ENCODE results near the gene NOX5. TPM values are rescaled to one million over a fixed set of nuclear protein-coding genes. Genes with fewer than 3 reads are reported as not detected.

NOX5 gene
- total RNA-seq, 1 experiment from 2014 or later, result 339 TPM

DNA sequence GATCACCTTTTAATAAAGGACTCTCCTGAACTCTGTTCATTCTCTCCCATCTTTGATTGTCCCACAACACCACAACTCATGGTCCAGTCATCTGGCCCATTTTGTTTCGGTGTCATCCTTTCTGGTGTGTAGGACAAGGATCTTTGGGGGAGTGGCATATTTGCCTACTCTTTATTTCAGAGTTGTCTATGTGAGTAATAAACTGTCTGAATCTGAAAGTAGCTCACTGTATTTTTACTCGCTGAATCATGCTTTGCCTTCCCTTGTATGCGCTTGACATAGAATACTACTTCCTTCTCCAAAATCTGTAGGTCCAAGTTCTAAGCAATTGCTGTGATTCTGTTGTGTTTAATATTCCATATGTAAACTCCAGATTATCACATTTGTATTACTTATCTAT, 29.9 kb upstream of the NOX5 start:
- intact Hi-C loops (cut with micrococcal nuclease), result no loop called here
- Histone ChIP-seq H4K20me1 (ENCODE audit: low read length) (no peaks in the 10 kb centered on the region), H3F3A (ENCODE audit: low read length, unreplicated experiment) (no peaks in the 10 kb centered on the region), H3K4me3 (ENCODE audit: low read length) (no peak overlapping the region), H3K9me2 (replicated peaks; ENCODE audit: low read length) (no peaks in the 10 kb centered on the region), H3K27ac (ENCODE audit: low read length) (no peak overlapping the region), H2AFZ (ENCODE audit: low read length) (no peak overlapping the region), H3K4me1 (ENCODE audit: insufficient read depth, low read length) (no peaks in the 10 kb centered on the region), H3K9ac (ENCODE audit: low read length) (no peak overlapping the region), H3K79me2 (ENCODE audit: low read length) (no peaks in the 10 kb centered on the region), H3K36me3 (ENCODE audit: low read depth, low read length) (no peaks in the 10 kb centered on the region), H3K9me3 (ENCODE audit: low read length) (no peaks in the 10 kb centered on the region), H3K27me3 (ENCODE audit: low read length) (no peaks in the 10 kb centered on the region), H3K4me2 (ENCODE audit: low read length) (no peak overlapping the region)
- ATAC-seq (no peak), DNase-seq (no peak)
- TF ChIP-seq, protein P1, sequence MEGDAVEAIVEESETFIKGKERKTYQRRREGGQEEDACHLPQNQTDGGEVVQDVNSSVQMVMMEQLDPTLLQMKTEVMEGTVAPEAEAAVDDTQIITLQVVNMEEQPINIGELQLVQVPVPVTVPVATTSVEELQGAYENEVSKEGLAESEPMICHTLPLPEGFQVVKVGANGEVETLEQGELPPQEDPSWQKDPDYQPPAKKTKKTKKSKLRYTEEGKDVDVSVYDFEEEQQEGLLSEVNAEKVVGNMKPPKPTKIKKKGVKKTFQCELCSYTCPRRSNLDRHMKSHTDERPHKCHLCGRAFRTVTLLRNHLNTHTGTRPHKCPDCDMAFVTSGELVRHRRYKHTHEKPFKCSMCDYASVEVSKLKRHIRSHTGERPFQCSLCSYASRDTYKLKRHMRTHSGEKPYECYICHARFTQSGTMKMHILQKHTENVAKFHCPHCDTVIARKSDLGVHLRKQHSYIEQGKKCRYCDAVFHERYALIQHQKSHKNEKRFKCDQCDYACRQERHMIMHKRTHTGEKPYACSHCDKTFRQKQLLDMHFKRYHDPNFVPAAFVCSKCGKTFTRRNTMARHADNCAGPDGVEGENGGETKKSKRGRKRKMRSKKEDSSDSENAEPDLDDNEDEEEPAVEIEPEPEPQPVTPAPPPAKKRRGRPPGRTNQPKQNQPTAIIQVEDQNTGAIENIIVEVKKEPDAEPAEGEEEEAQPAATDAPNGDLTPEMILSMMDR (conservative IDR thresholded peaks at IDR 0.05; ENCODE audit: low read depth, low read length), result no peak
- BruUV-seq (replicated peaks), result no TSS peak
- POLR2A ChIA-PET (ENCODE audit: unreplicated experiment), result interaction anchor here (0.7 kb wide), 1 partner anchor 610 kb away, joined by 4 read pairs; no protein-coding TSS in a partner anchor
- CTCF ChIA-PET, result no interaction called here

DNA sequence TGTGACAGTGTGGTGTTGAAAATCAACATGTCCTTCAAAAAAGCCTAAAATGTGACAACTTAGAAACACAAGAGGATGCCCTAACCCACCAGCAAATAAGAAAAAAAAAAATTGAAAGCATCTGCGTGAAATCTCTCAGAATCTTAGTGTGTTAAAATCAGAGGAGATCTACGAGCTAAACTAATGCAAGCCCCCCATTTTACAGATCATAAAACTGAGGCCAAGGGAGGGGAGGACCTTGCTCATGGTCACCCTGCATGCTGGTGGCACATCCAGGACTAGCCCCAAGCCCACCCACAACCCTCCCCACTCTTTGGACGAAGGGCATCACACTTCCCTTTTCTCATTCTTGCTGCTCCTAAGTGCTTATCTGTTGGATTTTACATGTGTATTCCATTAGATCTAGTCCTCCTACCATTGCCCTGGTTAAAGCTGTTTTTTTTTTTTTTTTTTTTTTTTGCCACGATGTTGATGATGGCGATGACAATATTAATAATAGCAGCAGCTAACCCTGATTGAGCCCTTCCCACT, 29.1 kb upstream of the NOX5 start:
- no peak overlapping the region for H3K4me2 ChIP-seq (ENCODE audit: low read length)
- TF ChIP-seq EZH2 (IDR thresholded peaks at IDR 0.05; ENCODE audit: low read length, unreplicated experiment) (no peak), EZH2phosphoT487 (IDR thresholded peaks at IDR 0.05; ENCODE audit: borderline replicate concordance, low read length) (no peak)
- TF ChIP-seq, protein P1 (conservative IDR thresholded peaks at IDR 0.05; ENCODE audit: low read depth, low read length), result no peak
- ATAC-seq (no peak), DNase-seq (no peak)
- no peaks in the 10 kb centered on the region for H3K9me3 ChIP-seq (ENCODE audit: low read length)
- no peak overlapping the region for H3K9ac ChIP-seq (ENCODE audit: low read length)
- H3K27ac ChIP-seq (ENCODE audit: low read length), result no peak overlapping the region
- no TSS peak for BruUV-seq (replicated peaks)
- H2AFZ ChIP-seq (ENCODE audit: low read length), result no peak overlapping the region
- H3K4me1 ChIP-seq (ENCODE audit: insufficient read depth, low read length), result no peaks in the 10 kb centered on the region
- no peaks in the 10 kb centered on the region for H3F3A ChIP-seq (ENCODE audit: low read length, unreplicated experiment)
- no peaks in the 10 kb centered on the region for H3K79me2 ChIP-seq (ENCODE audit: low read length)
- CTCF ChIA-PET, result no interaction called here
- H3K27me3 ChIP-seq (ENCODE audit: low read length), result no peaks in the 10 kb centered on the region
- no peaks in the 10 kb centered on the region for H3K9me2 ChIP-seq (replicated peaks; ENCODE audit: low read length)
- no peaks in the 10 kb centered on the region for H4K20me1 ChIP-seq (ENCODE audit: low read length)
- POLR2A ChIA-PET (ENCODE audit: unreplicated experiment), result no interaction called here
- intact Hi-C loops (cut with micrococcal nuclease), result no loop called here
- H3K36me3 ChIP-seq (ENCODE audit: low read depth, low read length), result no peaks in the 10 kb centered on the region
- H3K4me3 ChIP-seq (ENCODE audit: low read length), result no peak overlapping the region

DNA sequence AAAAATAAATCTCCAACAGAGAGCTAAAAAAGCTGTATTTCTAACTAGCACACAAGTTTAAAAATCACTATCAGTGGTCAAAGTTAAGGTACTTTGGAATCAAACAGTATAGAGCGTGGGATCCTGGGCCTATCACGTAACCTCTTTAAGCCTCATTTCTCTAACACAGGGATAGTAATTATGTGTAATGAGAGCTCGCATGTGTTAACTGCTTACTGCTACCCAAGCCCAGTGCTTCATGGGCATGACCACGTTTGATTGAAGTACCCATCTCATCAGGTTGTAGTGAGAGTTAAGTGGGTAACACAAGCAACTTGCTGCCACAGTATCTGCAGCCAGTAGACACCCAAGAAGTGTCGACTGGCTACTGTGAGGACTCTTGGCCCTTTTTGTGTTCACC, 28.2 kb upstream of the NOX5 start:
- ATAC-seq (no peak), DNase-seq (no peak)
- H2AFZ ChIP-seq (ENCODE audit: low read length), result no peak overlapping the region
- BruUV-seq (replicated peaks), result no TSS peak
- H3K36me3 ChIP-seq (ENCODE audit: low read depth, low read length), result no peaks in the 10 kb centered on the region
- H3K27me3 ChIP-seq (ENCODE audit: low read length), result no peaks in the 10 kb centered on the region
- no peak overlapping the region for H3K4me3 ChIP-seq (ENCODE audit: low read length)
- H3K9me3 ChIP-seq (ENCODE audit: low read length), result no peaks in the 10 kb centered on the region
- TF ChIP-seq, protein P1 (conservative IDR thresholded peaks at IDR 0.05; ENCODE audit: low read depth, low read length), result no peak
- no peak for TF ChIP-seq EZH2 (IDR thresholded peaks at IDR 0.05; ENCODE audit: low read length, unreplicated experiment)
- no peak for TF ChIP-seq EZH2phosphoT487 (IDR thresholded peaks at IDR 0.05; ENCODE audit: borderline replicate concordance, low read length)
- POLR2A ChIA-PET (ENCODE audit: unreplicated experiment), result no interaction called here
- no peaks in the 10 kb centered on the region for H3K9me2 ChIP-seq (replicated peaks; ENCODE audit: low read length)
- intact Hi-C loops (cut with micrococcal nuclease), result no loop called here
- H3K4me2 ChIP-seq (ENCODE audit: low read length), result no peak overlapping the region
- no peaks in the 10 kb centered on the region for H3K4me1 ChIP-seq (ENCODE audit: insufficient read depth, low read length)
- CTCF ChIA-PET, result interaction anchor here (0.5 kb wide), 1 partner anchor 61 kb away, joined by 3 read pairs; no protein-coding TSS in a partner anchor
- H3K9ac ChIP-seq (ENCODE audit: low read length), result no peak overlapping the region
- no peaks in the 10 kb centered on the region for H3F3A ChIP-seq (ENCODE audit: low read length, unreplicated experiment)
- no peaks in the 10 kb centered on the region for H3K79me2 ChIP-seq (ENCODE audit: low read length)
- no peaks in the 10 kb centered on the region for H4K20me1 ChIP-seq (ENCODE audit: low read length)
- no peak overlapping the region for H3K27ac ChIP-seq (ENCODE audit: low read length)

All from PC-3 (cell line).